ENCODE data around the gene FBRSL1.

Gene FBRSL1

GRCh38 chr12:132485619-132486018 is 4.3 kb upstream of the FBRSL1 start:
- no peak for DNase-seq

GRCh38 chr12:132486168-132486567 is 3.8 kb upstream of the FBRSL1 start:
- DNase-seq: no peak

DNA sequence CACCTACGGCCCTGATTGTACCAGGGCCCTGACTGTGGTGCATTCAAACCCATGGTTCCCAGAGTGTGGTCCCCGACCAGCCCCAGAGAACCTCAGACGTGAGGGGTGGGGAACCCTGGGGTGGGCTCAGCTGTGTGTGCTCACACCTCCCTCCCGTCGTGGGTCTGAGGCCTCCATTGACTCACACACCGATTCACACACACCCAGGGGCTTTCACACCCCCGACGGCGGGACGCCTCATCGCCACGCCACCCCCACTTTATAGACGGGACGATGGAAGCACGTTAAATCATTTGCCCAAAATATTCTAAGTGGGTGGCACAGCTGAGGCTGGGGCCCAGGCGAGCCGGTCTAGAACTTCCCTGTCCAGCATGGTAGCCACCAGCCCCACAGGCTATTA is 3.4 kb upstream of the FBRSL1 start:
- no peak for DNase-seq

- no peak for DNase-seq
Observed at GRCh38 chr12:132487311-132487741, 2.6 kb upstream of the FBRSL1 start.

DNA sequence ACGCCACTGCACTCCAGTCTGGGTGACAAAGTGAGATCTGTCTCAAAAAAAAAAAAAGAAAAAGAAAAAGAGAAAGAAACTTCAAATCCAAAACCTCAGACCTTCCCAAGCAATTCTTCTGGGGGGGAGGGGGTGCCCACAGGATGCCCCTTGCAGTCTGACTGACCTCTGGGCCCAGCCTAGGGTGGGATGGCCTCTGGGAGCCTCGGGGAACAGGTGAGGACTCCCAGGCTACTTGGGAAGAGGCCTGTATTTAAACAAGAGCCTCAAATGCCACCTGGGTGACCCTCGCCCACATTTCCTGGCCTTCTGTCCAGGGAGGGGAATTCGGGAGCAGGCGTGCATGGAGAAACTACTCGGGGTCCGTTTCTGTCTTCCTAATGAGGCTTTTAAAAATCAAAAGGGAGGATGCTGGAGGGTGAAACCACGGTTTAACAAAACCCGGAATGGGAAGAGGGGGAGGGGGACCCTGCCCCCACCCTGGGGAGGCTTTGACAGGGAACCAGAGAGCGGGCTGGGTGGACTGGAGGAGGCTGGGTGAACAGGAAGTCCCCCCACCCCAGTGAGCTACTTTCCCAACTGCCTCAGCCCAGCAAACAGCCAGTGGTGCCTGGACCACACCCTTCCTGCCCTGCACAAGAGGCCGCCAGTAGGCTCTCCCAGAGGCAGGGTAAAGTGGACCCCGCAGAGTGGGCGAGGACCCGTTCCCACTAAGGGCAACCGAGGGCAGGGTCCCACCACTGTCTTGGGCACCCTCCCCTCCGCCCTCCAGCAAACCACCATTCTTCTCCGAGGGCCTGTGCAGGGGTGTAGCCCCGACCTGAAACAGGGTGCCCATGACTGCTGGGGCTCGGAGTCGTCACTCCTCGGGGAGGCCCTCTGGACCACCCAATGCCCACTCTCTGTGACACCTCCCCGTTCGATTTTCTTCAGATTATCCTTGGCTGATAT is 1.5 kb upstream of the FBRSL1 start:
- DNase-seq: no peak

- no peak for DNase-seq
Observed at GRCh38 chr12:132489078-132489601, 811 bp upstream of the FBRSL1 start.

DNA sequence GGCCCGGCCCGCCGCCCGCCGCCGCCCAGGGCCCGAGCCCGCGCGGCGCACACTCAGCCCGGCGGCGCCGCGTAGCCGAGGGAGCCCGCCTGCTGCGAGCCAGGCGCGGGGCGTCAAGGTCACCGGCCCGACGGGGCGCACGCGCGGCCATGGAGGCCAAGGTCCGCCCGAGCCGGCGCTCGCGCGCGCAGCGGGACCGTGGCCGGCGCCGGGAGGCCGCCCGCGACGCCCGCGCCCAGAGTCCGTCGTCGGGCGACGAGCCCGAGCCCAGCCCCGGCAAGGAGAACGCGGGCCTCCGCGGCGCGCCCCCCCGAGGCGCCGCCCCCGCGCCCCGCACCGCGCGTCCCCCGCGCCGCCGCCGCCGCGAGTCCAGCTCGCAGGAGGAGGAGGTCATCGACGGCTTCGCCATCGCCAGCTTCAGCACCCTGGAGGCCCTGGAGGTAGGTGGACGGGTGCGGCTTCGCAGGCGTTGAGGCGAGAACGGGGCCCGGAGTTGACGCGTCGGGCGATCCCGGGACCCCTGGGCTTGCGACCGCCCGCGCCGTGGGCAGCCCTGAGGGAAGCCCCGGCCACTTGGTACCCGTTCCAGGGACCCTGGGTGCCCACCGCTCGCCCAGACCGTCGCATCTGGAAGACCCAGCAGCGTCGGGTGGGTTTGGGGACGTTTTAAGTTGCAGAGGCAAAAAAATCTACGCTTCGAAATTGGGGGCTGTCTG is 629 bp downstream of the FBRSL1 start:
- no peak for DNase-seq

- DNase-seq: no peak
Observed at GRCh38 chr12:132491138-132491663, 1.2 kb downstream of the FBRSL1 start.

DNA sequence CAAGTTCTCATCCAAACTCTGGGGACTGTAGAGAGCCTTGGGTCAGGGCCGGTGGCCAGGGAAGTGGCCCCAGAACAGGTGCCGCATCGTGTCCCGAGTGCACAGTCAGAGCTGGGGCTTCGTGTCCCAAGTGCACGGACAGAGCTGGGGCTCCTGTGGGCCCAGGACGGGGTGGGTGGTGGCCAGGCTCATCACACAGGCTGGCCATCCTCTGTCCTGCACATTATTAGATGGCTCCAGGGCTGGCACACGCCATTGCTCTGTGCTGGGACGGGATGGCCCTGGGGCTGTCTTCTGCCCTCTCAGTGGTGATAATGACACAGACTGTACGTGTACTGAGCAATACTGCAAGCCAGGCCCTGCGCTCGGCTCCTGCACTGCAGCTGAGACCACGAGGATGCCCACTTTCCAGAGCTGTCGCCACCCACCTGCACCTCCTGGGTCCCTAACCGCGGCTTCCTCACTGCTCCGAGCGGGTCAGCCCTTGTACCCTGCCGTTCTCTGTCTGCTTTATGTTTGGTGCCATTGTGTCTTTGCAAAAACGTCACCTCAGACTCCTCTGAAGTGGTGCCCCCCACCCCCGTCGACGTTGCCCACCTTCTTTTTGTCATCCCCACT is 1.9 kb downstream of the FBRSL1 start:
- no peak for DNase-seq

GRCh38 chr12:132492522-132492921 is 2.6 kb downstream of the FBRSL1 start:
- DNase-seq: no peak

GRCh38 chr12:132492951-132493350 is 3.0 kb downstream of the FBRSL1 start:
- no peak for DNase-seq

DNA sequence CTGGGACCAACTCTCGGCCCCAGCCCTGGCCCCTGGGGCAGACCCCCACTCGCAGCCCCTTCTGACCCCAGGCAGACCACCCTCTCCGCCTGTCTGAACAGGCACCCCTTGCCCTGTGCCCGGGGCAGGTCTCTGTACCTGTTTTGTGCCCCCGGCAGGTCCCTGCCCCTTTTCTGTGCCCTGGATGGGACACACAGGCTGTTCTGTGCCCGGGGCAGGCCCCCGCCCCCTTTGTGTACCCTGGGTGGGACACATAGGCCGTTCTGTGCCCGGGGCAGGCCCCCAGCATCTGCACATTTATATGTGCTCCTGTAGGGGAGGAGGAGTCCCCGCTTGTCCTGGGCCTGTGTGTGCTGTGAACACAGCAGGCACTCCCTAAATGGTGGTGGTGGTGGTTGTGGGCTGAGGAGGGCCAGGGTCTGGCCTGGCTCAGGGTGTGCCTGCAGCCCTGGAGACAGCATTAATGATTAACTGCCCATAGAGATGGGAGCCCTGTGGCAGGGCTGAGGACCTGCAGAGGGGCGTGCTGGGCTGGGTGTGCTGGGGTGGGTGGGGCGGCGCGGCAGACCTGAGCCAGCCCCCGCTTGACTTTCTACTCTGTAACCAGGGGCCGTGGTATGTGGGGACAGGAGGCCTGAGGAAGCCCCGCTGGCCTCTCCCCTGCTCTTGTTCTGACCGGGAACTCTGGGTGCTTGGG is 3.7 kb downstream of the FBRSL1 start:
- no peak for DNase-seq

GRCh38 chr12:132494294-132495164 is 4.6 kb downstream of the FBRSL1 start:
- no peak for DNase-seq

- DNase-seq: no peak
Observed at GRCh38 chr12:132495165-132495544, 5.2 kb downstream of the FBRSL1 start.

DNA sequence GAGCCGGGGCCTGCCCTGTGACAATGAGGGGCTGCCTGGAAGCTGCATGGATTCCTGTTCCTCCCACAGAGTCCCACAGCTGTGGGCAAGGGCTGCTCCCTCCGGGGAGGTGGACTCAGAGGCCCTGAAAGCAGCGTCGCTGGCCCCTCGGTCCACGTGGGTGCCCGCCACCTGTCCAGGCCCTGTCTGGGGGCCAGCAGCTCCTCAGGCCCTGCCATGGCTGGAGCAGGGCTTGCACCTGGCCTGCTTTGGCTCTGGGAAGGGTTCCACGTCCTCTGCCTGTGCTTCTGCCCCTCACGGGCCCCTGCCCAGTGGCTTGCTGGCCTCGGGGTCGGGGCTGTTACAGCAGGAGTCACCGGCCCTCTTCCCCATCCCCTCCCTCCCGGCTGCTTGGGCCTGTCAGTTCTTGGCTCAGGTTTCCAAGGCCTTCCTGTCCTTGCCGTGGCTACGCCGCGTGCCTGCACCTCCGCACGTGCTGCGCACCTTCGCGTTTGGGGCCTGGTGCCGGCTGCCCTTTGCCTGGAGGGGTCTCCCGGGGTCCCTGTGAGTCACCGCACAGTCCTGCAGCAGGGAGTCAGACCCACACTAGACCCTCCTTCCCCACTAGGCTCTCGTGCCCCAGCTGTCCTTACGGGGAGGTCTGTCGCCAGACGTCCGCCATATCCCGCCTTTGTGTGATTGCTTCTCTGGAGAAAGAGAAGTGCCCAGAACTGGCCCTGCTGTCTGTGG is 5.8 kb downstream of the FBRSL1 start:
- DNase-seq: no peak

DNA sequence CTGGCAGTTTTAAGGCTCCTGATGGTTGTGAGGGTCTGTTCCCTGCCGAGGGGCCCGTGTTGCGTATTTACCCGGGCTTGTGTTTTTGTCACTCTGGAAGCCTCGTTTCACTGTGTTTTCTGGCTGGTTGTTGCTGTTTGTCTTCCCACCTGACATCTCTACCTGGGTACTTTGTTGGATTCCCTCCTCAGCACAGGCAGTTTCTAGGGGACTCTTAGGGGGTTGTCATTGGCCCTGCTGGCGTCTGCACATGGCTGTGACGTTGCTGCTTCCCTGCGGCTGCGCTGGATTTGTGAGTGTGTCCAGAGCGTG is 6.4 kb downstream of the FBRSL1 start:
- DNase-seq: no peak

DNA sequence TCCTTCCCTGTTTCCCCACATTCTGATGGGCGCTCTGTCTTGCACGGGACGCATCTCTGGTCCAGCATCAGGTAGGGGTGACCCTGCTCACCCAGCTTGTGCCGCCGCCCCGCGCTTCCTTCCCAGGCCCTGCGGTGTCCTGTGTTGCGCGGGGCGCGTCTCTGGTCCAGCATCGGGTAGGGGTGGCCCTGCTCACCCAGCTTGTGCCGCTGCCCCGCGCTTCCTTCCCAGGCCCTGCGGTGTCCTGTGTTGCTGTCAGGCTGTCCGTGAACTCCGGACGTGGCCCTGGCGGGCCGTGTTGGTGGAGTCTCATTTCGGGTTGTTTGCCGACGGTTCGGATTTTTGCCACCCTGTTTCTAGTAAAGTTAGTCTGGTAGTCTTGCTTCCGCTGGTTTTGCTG is 6.8 kb downstream of the FBRSL1 start:
- DNase-seq: no peak

DNA sequence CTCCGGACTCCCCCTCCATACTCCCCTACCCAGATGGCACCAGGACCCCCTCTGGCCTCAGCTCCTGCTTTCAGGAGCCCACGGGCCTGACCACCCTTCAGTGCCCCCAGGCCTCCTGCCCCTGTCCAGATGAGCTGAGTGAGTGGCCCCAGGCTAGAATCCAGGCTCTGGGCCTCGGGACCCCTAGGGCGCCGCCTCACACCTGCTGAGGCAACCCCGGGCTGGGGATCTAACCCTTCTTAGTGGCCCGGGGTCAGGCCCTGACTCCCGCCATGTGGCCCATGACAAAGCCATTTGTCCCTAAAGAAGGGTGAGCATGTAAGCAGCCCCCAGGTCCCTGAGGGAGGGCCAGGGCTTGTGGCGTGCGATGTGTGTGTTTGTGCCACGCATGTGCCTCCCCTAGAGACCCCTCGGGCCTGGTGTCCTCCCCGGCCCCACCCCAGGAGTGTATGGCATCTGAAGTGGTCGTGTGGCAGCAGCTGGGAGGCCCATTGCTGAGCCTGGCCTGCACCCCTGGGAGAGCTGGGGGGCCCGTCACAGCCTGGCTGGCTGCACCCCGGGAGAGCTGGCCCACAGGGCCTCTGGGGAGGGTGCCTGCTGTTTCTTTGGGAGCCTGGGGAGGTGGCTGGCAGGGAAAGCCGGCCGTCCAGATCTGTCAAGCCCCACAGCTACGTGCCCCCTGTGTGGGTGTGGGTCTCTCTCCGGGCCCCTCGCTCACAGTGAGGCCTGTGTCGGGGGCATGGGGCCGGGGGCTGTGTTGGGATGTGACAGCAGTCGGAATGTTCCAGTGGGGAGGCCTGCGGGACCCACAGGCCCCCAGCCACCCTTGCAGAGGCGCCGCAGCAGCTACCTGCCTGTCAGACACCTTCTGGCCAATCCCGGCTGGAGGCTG is 7.8 kb downstream of the FBRSL1 start:
- no peak for DNase-seq

- no peak for DNase-seq
Observed at GRCh38 chr12:132498931-132499330, 9.0 kb downstream of the FBRSL1 start.
